PC-3 (cell line): ENCODE data around the gene HOXD3. TPM values are rescaled to one million over a fixed set of nuclear protein-coding genes. Genes with fewer than 3 reads are reported as not detected.

Experiments used
- ATAC-seq: fragments of 200-7000 bp; cut with Tn5 transposase; 2 replicates; pipeline ENCODE4 v1.9.1; 2020; ENCODE audit warnings: mild to moderate bottlenecking, moderate library complexity
- BruUV-seq: library from RNA; stranded (reverse); fragments of 400-500 nt; replicated peaks from 2 replicates; lab custom pipeline; 2021; lab: Mats Ljungman, UMichigan
- CTCF ChIA-PET: fragments of 300-600 bp; sonication (Branson Sonifier 250); formaldehyde crosslinking; loops from one replicate; lab custom pipeline; 2022; ENCODE audit warnings: antibody characterized with exemption; lab: Charles Lee
- POLR2A ChIA-PET: fragments of 300-600 bp; sonication (Branson Sonifier 250); formaldehyde crosslinking; loops from one replicate; lab custom pipeline; 2022; ENCODE audit warnings: antibody characterized with exemption; ENCODE audit not compliant: unreplicated experiment; lab: Charles Lee
- DNase-seq: peaks from one replicate; pipeline ENCODE4 v3.0.0-alpha.2; 2015
- H2AFZ ChIP-seq: fragments of 300-600 bp; sonication (generic); 2 replicates; pipeline ENCODE4 v1.6.0; 2016; ENCODE audit warnings: antibody characterized with exemption, low read length
- H3F3A ChIP-seq: fragments of 300-600 bp; sonication (generic); one replicate; pipeline ENCODE4 v1.6.0; 2017; ENCODE audit warnings: antibody characterized with exemption, low read length, control low read depth, mild to moderate bottlenecking; ENCODE audit not compliant: unreplicated experiment
- H3K27ac ChIP-seq: fragments of 300-600 bp; sonication (generic); 2 replicates; pipeline ENCODE4 v1.5.1; 2016; ENCODE audit warnings: mild to moderate bottlenecking, low read length
- H3K27me3 ChIP-seq: fragments of 300-600 bp; sonication (generic); 2 replicates; pipeline ENCODE4 v1.6.1; 2016; ENCODE audit warnings: low read length, mixed read lengths
- H3K36me3 ChIP-seq: fragments of 300-600 bp; sonication (generic); 2 replicates; pipeline ENCODE4 v1.6.1; 2016; ENCODE audit warnings: low read depth, mixed run types, low read length, mixed read lengths
- H3K4me1 ChIP-seq: fragments of 300-600 bp; sonication (generic); 2 replicates; pipeline ENCODE4 v1.5.1; 2016; ENCODE audit warnings: low read length; ENCODE audit not compliant: insufficient read depth
- H3K4me2 ChIP-seq: fragments of 300-600 bp; sonication (generic); 2 replicates; pipeline ENCODE4 v1.6.0; 2016; ENCODE audit warnings: low read length
- H3K4me3 ChIP-seq: fragments of 300-600 bp; sonication (generic); 2 replicates; pipeline ENCODE4 v1.5.1; 2016; ENCODE audit warnings: mild to moderate bottlenecking, low read length, mixed read lengths
- H3K79me2 ChIP-seq: fragments of 300-600 bp; sonication (generic); 2 replicates; pipeline ENCODE4 v1.6.1; 2017; ENCODE audit warnings: low read length, mixed read lengths
- H3K9ac ChIP-seq: fragments of 300-600 bp; sonication (generic); 2 replicates; pipeline ENCODE4 v1.6.0; 2016; ENCODE audit warnings: mild to moderate bottlenecking, low read length
- H3K9me2 ChIP-seq: fragments of 300-600 bp; sonication (generic); replicated peaks from 2 replicates; pipeline ENCODE4 v1.6.1; 2016; ENCODE audit warnings: mixed run types, low read length, mixed read lengths
- H3K9me3 ChIP-seq: fragments of 300-600 bp; sonication (generic); 2 replicates; pipeline ENCODE4 v1.6.1; 2016; ENCODE audit warnings: low read length, mixed read lengths
- H4K20me1 ChIP-seq: fragments of 300-600 bp; sonication (generic); 2 replicates; pipeline ENCODE4 v1.6.1; 2016; ENCODE audit warnings: low read length, mixed read lengths
- CTCF ChIP-seq: fragments of 300-600 bp; sonication (generic); conservative IDR thresholded peaks from 2 replicates; pipeline ENCODE4 v1.5.1; 2017; ENCODE audit warnings: antibody characterized with exemption, low read depth, mild to moderate bottlenecking, low read length
- EZH2 ChIP-seq: fragments of 300-600 bp; sonication (generic); IDR thresholded peaks from one replicate; pipeline ENCODE4 v1.6.1; 2017; ENCODE audit warnings: antibody characterized with exemption, mild to moderate bottlenecking, low read length; ENCODE audit not compliant: unreplicated experiment
- EZH2phosphoT487 ChIP-seq: fragments of 300-600 bp; sonication (generic); IDR thresholded peaks from 2 replicates; pipeline ENCODE4 v1.6.1; 2018; ENCODE audit warnings: mild to moderate bottlenecking, antibody characterized with exemption, low read length, borderline replicate concordance
- intact Hi-C: fragments of 100-400 bp; cut with micrococcal nuclease; formaldehyde crosslinking; loops from 2 replicates; pipeline ENCODE4 v1.9.0; 2023
- total RNA-seq: library from RNA; depleted of rRNA; stranded (reverse); fragments of >200 nt; gene quantifications from 2 replicates; pipeline ENCODE4 v1.2.3, GENCODE V29; 2014

Gene HOXD3
- total RNA-seq, 1 experiment from 2014 or later, result 4.4 TPM

- Histone ChIP-seq H3K9me3 (no peaks in the 10 kb centered on the region), H3K27me3 (no peaks in the 10 kb centered on the region), H3K27ac (no peak overlapping the region), H3K9me2 (no peaks in the 10 kb centered on the region), H4K20me1 (no peaks in the 10 kb centered on the region), H3F3A (no peaks in the 10 kb centered on the region), H3K4me2 (no peak overlapping the region), H3K4me3 (no peak overlapping the region), H3K36me3 (no peaks in the 10 kb centered on the region), H3K4me1 (no peaks in the 10 kb centered on the region), H3K9ac (no peak overlapping the region), H2AFZ (no peak overlapping the region), H3K79me2 (no peaks in the 10 kb centered on the region)
- intact Hi-C loops, result no loop called here
- ChIA-PET POLR2A (no interaction called here), CTCF (no interaction called here)
- no TSS peak for BruUV-seq
- TF ChIP-seq EZH2phosphoT487 (no peak), EZH2 (no peak), CTCF (no peak)
- DNase-seq (no peak), ATAC-seq (no peak)
Observed at GRCh38 chr2:176158855-176159662, 2.0 kb downstream of the HOXD3 start.

DNA sequence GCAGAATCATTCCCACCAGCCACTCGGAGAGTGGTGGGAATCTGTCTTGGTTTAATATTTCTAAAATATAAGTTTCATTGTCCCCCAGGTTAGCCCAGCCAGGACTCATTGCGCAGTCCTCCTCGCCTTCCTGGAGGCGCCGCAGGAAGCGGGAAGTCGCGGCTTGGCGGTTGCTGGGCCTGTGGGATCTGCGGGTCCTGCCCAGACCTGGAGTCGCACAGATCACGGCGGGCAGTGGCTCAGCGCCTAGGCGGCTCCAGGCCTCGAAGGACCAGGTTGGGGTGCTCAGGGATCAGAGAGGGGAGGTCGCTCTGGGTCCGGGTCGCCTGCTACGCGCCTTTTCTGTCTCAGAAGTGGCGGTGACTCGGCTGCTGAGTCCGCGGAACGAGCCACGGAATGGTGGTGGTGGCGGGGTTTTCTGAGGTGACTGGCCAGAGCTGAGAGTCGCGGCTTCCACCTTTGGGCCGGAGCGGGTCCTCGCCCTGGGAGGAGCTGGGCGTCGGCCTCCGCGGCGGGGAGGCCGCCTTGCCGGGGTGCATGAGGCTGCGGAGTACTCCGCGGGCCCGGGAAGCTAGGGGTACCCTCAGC, 2.6 kb downstream of the HOXD3 start:
- H4K20me1 ChIP-seq, result no peaks in the 10 kb centered on the region
- no peak overlapping the region for H2AFZ ChIP-seq
- H3K27me3 ChIP-seq, result no peaks in the 10 kb centered on the region
- H3K4me3 ChIP-seq, result no peak overlapping the region
- intact Hi-C loops, result no loop called here
- H3K36me3 ChIP-seq, result no peaks in the 10 kb centered on the region
- no peaks in the 10 kb centered on the region for H3K79me2 ChIP-seq
- H3K4me1 ChIP-seq, result no peaks in the 10 kb centered on the region
- no peak overlapping the region for H3K27ac ChIP-seq
- H3K9me2 ChIP-seq, result no peaks in the 10 kb centered on the region
- no peak overlapping the region for H3K9ac ChIP-seq
- H3F3A ChIP-seq, result no peaks in the 10 kb centered on the region
- H3K9me3 ChIP-seq, result no peaks in the 10 kb centered on the region
- ATAC-seq, result no peak
- ChIA-PET CTCF (no interaction called here), POLR2A (no interaction called here)
- TF ChIP-seq EZH2phosphoT487 (no peak), EZH2 (no peak), CTCF (no peak)
- no peak overlapping the region for H3K4me2 ChIP-seq
- BruUV-seq, result no TSS peak
- DNase-seq, result no peak
